Thymus (tissue), 11 donors: ENCODE results near the gene WSCD2. TPM values are rescaled to one million over a fixed set of nuclear protein-coding genes. Genes with fewer than 3 reads are reported as not detected.

Experiments used
- DNase-seq, 9 donors: peaks; one replicate each; pipeline ENCODE4 v3.0.0-alpha.2; 2013; ENCODE audit warnings: low spot score in 9 of 9, low read depth in 6 of 9, missing footprints in 1 of 9
- H3K27ac ChIP-seq, 2 donors: one replicate each; pipeline ENCODE4 v1.5.1; 2013; ENCODE audit warnings: control low read depth in 1 of 2, low read depth in 1 of 2, low read length in 1 of 2, mild to moderate bottlenecking in 1 of 2, moderate library complexity in 1 of 2
- H3K27me3 ChIP-seq, 2 donors: one replicate each; pipeline ENCODE4 v1.5.1; 2013; ENCODE audit warnings: low read length in 1 of 2; ENCODE audit not compliant: control insufficient read depth in 2 of 2, insufficient read depth in 1 of 2
- H3K36me3 ChIP-seq, 2 donors: one replicate each; pipeline ENCODE4 v1.5.1; 2013; ENCODE audit warnings: low read length in 1 of 2, mild to moderate bottlenecking in 1 of 2, moderate library complexity in 1 of 2; ENCODE audit not compliant: control insufficient read depth in 2 of 2, insufficient read depth in 2 of 2
- H3K4me1 ChIP-seq, 2 donors: one replicate each; pipeline ENCODE4 v1.5.1; 2013; ENCODE audit warnings: low read length in 2 of 2; ENCODE audit not compliant: control insufficient read depth in 2 of 2, insufficient read depth in 2 of 2
- H3K4me3 ChIP-seq, 2 donors: one replicate each; pipeline ENCODE4 v1.5.1; 2013; ENCODE audit warnings: low read length in 2 of 2, control low read depth in 1 of 2, mild to moderate bottlenecking in 1 of 2
- H3K9me3 ChIP-seq, 2 donors: one replicate each; pipeline ENCODE4 v1.5.1; 2013; ENCODE audit warnings: low read length in 1 of 2, mild to moderate bottlenecking in 1 of 2; ENCODE audit not compliant: control insufficient read depth in 2 of 2, insufficient read depth in 1 of 2
- WGBS: extraction: QIAGEN DNeasy Blood & Tissue Kit; methylation state at CpG from one replicate; pipeline ENCODE4 v1.1.7; 2013; 5-methylcytosine and 5-hydroxymethylcytosine counted together
- polyA plus RNA-seq: library from polyadenylated mRNA; stranded (reverse); fragments of 200-250 nt; gene quantifications from one replicate; pipeline ENCODE4 v1.2.3, GENCODE V29; 2013
- total RNA-seq: library from RNA; stranded (reverse); fragments of 120-200 nt; gene quantifications from one replicate; pipeline ENCODE4 v1.2.4, GENCODE V29; 2013
- donor health status: healthy.

The WSCD2 gene
- total and polyA plus RNA-seq, 2 donors: 0.02 to 0.33 TPM

DNA sequence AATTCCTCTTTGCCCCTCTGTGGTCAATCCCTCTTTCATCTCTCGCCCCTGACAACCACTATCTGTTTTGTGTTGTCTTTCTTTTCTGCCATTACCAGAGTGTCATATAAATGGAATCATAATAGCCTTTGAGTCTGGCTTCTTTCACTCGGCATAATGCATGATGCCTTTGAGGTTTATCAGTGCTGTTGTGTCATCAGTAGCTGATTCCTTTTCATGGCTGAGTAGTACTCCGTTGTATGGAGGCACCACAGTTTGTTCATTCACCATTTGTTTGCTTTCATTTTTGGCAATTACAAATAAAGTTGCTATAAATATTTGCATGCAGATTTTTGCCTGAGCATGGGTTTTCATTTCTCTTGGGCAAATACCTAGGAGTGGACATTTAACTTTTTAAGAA is 47.2 kb downstream of the WSCD2 start:
- Histone ChIP-seq H3K4me3 (no peak overlapping the region), H3K4me1 (no peaks in the 10 kb centered on the region), H3K27ac (no peak overlapping the region), H3K36me3 (no peaks in the 10 kb centered on the region), H3K9me3 (no peaks in the 10 kb centered on the region), H3K27me3 (no peaks in the 10 kb centered on the region)
- 92% methylated on average over 3 of the region's 3 CpGs for WGBS
- DNase-seq: no peak

DNA sequence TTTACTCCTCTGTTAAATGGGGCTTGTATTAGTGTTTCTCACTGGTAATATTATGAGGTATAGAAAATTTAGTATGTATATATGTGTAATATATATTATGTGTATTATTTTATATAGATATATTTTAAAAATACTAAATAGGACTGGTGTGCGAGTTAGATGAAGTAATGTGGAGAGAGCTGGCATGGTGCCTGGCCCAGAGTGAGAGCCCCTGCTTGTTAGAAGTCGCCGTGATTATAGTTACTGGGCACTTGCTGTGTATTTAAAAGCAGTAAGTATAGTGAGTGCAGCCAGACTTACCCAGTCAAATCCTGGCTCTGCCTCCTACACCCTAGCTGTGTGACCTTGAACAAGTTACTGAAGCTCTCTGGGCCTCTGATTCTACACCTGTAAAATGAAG is 48.0 kb downstream of the WSCD2 start:
- H3K9me3 ChIP-seq: no peaks in the 10 kb centered on the region
- no peak overlapping the region for H3K4me3 ChIP-seq
- DNase-seq: no peak
- no peak overlapping the region for H3K27ac ChIP-seq
- H3K27me3 ChIP-seq: no peaks in the 10 kb centered on the region
- WGBS: 95% methylated on average over 3 of the region's 3 CpGs
- no peaks in the 10 kb centered on the region for H3K36me3 ChIP-seq
- no peaks in the 10 kb centered on the region for H3K4me1 ChIP-seq

DNA sequence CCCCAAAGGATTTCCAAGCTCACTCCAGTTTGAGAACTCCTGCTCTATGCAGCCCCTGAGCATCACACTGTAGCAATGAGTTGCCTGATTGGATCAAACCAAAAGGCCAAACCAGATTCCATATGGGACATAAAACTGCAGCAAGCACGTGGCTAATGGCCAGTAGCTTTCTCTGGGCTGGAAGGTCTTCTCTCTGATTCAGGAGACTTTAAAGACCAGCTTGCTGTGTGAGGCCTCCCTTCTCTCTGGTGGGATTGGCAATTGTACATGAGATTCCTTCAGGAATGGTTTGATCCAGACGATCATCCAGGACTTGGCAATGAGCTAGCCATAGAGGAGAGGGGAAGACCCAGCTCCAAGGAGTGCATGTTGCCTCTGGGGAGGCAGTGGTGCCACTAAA is 50.2 kb downstream of the WSCD2 start:
- no peak overlapping the region for H3K27ac ChIP-seq
- H3K9me3 ChIP-seq: no peaks in the 10 kb centered on the region
- H3K36me3 ChIP-seq: no peaks in the 10 kb centered on the region
- whole genome bisulfite sequencing: 69% methylated on average over 2 of the region's 2 CpGs
- DNase-seq: no peak
- H3K4me3 ChIP-seq: no peak overlapping the region
- no peaks in the 10 kb centered on the region for H3K4me1 ChIP-seq
- no peaks in the 10 kb centered on the region for H3K27me3 ChIP-seq

DNA sequence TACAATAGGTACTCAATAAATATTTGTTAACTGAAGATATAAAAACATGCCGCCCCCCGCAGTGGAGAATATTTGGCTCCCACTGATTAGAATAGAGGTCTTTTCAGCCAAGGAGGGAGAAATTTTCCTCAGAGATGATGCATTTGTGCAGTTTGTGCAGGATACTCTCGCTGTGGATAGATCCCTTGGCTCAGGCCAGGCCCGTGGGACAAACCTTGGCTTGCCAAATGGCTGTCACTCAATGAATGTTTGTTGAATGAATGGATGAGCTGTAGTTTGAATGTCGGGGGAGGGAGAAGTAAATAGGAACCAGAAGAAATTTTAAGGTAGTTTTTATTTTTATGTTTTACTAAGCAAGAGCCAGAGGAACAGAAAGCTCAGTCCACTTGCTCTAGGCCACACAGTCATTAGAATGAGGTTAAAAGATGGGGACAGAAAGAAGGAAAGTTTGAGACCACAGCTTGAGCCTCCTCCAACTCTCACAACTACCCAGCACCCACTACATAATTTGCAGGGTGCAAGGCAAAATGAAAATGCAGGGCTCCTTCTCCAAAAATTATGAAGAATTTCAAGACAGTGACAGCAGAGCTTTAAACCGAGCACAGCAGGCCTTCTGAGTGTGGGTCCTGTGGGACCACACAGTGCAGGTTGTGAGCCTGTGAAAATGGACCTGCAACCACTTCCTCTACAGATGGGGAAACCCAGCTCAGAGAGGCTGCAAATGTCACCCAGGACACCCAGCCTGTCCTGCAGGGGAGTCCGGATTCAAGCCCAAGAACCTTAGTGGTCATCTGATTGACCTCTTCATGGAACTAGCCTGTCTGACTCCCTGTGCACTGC is 51.4 kb downstream of the WSCD2 start:
- H3K4me1 ChIP-seq: no peaks in the 10 kb centered on the region

DNA sequence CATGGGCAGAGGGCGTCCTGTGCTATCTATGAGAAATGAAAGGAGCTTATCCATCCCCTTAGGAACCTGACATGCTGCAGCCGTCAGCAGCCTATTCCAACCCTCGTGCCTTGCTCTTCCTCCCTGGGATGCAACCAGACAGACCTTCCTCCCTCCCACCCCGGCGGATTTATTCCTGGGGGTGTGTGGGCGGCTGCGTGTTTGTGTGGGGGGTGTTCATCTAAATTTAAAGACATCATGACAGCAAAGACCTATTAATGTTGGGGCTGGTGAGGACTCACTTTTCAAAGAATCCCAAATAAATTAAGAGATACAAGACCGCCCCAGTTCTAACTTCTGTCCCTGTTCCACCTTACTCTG is 52.0 kb downstream of the WSCD2 start:
- no peaks in the 10 kb centered on the region for H3K36me3 ChIP-seq
- no peak for DNase-seq
- H3K27ac ChIP-seq: no peak overlapping the region
- 87% methylated on average over 8 of the region's 8 CpGs for WGBS
- no peak overlapping the region for H3K4me3 ChIP-seq
- no peaks in the 10 kb centered on the region for H3K9me3 ChIP-seq
- no peaks in the 10 kb centered on the region for H3K4me1 ChIP-seq
- no peaks in the 10 kb centered on the region for H3K27me3 ChIP-seq

More for the DNA sequence above, 51.4 kb downstream of the WSCD2 start:
- H3K27me3 ChIP-seq: no peaks in the 10 kb centered on the region
- WGBS: 87% methylated on average over 7 of the region's 7 CpGs
- DNase-seq: no peak
- no peaks in the 10 kb centered on the region for H3K36me3 ChIP-seq
- no peaks in the 10 kb centered on the region for H3K9me3 ChIP-seq
- H3K4me3 ChIP-seq: no peak overlapping the region
- H3K27ac ChIP-seq: no peak overlapping the region

DNA sequence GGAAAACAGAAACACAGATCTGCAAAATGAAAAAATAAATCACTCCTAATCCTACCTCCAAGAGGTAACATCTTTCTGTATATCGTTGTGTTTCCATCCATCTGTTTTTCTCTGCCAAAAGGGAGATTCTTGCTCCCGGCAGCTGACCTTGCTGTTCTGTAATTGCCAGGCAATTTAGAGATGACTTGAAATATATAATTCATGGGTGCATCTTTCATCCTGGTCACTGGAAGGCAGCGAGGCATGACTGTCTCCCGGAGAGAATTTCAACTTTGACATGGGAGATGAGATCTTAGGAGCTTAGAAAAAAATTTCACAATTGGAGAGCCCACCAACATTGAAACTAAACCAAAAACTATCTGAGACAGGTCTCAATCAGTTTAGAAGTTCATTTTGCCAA is 53.0 kb downstream of the WSCD2 start:
- no peaks in the 10 kb centered on the region for H3K4me1 ChIP-seq
- H3K9me3 ChIP-seq: no peaks in the 10 kb centered on the region
- 86% methylated on average over 4 of the region's 4 CpGs for WGBS
- H3K36me3 ChIP-seq: no peaks in the 10 kb centered on the region
- no peak overlapping the region for H3K27ac ChIP-seq
- no peaks in the 10 kb centered on the region for H3K27me3 ChIP-seq
- no peak for DNase-seq
- H3K4me3 ChIP-seq: no peak overlapping the region

DNA sequence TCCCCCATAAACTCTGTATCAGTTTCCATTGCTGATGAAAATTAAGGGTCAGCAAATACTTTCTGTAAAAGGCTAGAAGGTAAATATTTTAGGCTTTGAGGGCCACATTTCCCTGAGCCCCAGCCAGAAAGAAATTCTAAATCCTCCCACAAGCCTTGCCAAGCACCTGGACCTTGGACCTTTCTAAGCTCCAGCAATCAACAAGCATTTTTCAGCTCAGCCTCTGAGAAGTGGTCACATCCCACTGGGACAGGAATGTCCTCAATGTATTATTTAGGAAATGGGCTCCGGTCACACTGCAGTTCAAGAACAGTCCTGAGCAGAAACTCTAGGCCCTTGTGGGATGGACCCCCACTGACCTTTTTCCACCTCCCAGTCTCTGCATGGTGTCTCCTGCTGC is 55.9 kb downstream of the WSCD2 start:
- no peak overlapping the region for H3K4me3 ChIP-seq
- H3K4me1 ChIP-seq: no peaks in the 10 kb centered on the region
- no peaks in the 10 kb centered on the region for H3K9me3 ChIP-seq
- WGBS: 98% methylated on average over 1 of the region's 1 CpG
- no peak for DNase-seq
- H3K36me3 ChIP-seq: no peaks in the 10 kb centered on the region
- H3K27me3 ChIP-seq: no peaks in the 10 kb centered on the region
- H3K27ac ChIP-seq: no peak overlapping the region

DNA sequence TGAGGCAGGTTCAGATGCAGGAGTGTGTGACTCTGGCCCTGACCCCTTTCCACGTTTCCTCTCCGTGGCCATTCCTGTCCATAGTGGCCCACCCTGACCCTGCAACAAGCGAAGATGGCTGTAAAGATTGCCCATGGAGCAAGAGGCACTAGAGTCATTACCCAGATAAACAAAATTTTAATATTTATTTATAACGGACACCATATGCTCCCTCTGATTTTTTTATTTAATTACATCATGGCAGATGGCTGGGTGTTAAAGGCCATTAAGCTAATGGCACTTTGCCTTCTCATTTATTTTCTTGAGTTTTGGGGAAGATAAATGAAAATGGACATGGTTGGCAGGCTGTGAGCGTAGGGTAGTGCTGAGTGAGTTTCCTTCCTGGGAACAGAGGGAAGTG is 58.7 kb downstream of the WSCD2 start:
- no peaks in the 10 kb centered on the region for H3K4me1 ChIP-seq
- 87% methylated on average over 5 of the region's 5 CpGs for WGBS
- no peak for DNase-seq
- H3K27ac ChIP-seq: no peak overlapping the region
- no peak overlapping the region for H3K4me3 ChIP-seq
- H3K9me3 ChIP-seq: no peaks in the 10 kb centered on the region
- H3K36me3 ChIP-seq: no peaks in the 10 kb centered on the region
- H3K27me3 ChIP-seq: no peaks in the 10 kb centered on the region

DNA sequence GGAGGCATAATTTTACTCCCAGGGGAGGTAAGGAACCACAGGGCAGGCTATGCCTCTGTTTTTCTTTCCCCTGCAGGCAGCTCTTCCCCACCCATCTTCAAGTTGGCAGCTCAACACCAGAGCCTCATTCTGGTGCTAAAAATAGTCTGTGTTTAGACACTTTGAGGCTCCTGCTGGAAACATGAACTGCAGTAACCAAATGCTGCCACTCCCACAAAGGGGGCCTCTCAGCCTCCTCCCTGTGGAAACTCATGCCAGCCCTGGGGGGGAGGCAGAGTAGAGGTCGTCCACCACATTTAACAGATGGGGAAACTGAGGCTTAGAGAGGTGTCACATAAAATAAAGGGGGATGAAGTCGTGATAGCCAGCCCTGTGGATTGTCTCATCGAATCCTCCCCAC is 61.4 kb downstream of the WSCD2 start:
- Histone ChIP-seq H3K4me1 (no peaks in the 10 kb centered on the region), H3K4me3 (no peak overlapping the region), H3K9me3 (no peaks in the 10 kb centered on the region), H3K36me3 (no peaks in the 10 kb centered on the region), H3K27ac (no peak overlapping the region), H3K27me3 (no peaks in the 10 kb centered on the region)
- no peak for DNase-seq
- 66% methylated on average over 3 of the region's 3 CpGs for WGBS
